Smooth muscle cell (in vitro differentiated cells): Measurements from ENCODE around the gene DYNC1I2. TPM values are rescaled to one million over a fixed set of nuclear protein-coding genes. Genes with fewer than 3 reads are reported as not detected.

ENCODE experiments used
- DNase-seq: peaks from one replicate; lab custom pipeline; 2025; ENCODE audit not compliant: unreplicated experiment; lab: John Stamatoyannopoulos, UW
- H2AFZ ChIP-seq: fragments of 200-600 bp; sonication (generic); 2 replicates; pipeline ENCODE4 v1.6.0; 2016; ENCODE audit warnings: antibody characterized with exemption, low read depth, mild to moderate bottlenecking
- H3F3A ChIP-seq: fragments of 200-600 bp; sonication (generic); 2 replicates; pipeline ENCODE4 v1.6.0; 2017; ENCODE audit warnings: antibody characterized with exemption, low read depth
- H3K27ac ChIP-seq: fragments of 200-600 bp; sonication (generic); 2 replicates; pipeline ENCODE4 v1.5.1; 2016; ENCODE audit warnings: low read depth, mild to moderate bottlenecking
- H3K27me3 ChIP-seq: fragments of 200-600 bp; sonication (generic); 2 replicates; pipeline ENCODE4 v1.6.1; 2016; ENCODE audit warnings: low read depth, mild to moderate bottlenecking
- H3K36me3 ChIP-seq: fragments of 200-600 bp; sonication (generic); 2 replicates; pipeline ENCODE4 v1.5.1; 2016; ENCODE audit warnings: low read depth
- H3K4me1 ChIP-seq: fragments of 200-600 bp; sonication (generic); 2 replicates; pipeline ENCODE4 v1.5.1; 2016; ENCODE audit warnings: low read depth
- H3K4me2 ChIP-seq: fragments of 200-600 bp; sonication (generic); 2 replicates; pipeline ENCODE4 v1.6.0; 2016; ENCODE audit warnings: mild to moderate bottlenecking
- H3K4me3 ChIP-seq: fragments of 200-600 bp; sonication (generic); 2 replicates; pipeline ENCODE4 v1.5.1; 2016; ENCODE audit warnings: mild to moderate bottlenecking
- H3K79me2 ChIP-seq: fragments of 200-600 bp; sonication (generic); 2 replicates; pipeline ENCODE4 v1.6.0; 2016; ENCODE audit warnings: low read depth, mild to moderate bottlenecking
- H3K9ac ChIP-seq: fragments of 200-600 bp; sonication (generic); 2 replicates; pipeline ENCODE4 v1.6.0; 2016; ENCODE audit warnings: low read depth
- H3K9me3 ChIP-seq: fragments of 200-600 bp; sonication (generic); replicated peaks from 2 replicates; pipeline ENCODE4 v1.5.1; 2016; ENCODE audit warnings: low read depth
- H4K20me1 ChIP-seq: fragments of 200-600 bp; sonication (generic); 2 replicates; pipeline ENCODE4 v1.6.0; 2016; ENCODE audit warnings: low read depth
- CTCF ChIP-seq: fragments of 200-600 bp; sonication (generic); IDR thresholded peaks from 2 replicates; pipeline ENCODE4 v1.5.1; 2017; ENCODE audit warnings: borderline replicate concordance, mild to moderate bottlenecking, antibody characterized with exemption; ENCODE audit not compliant: insufficient read depth, poor library complexity, severe bottlenecking
- WGBS: methylation state at CpG from one replicate; pipeline ENCODE4 v1.1.7; 2016; ENCODE audit warnings: low lambda C conversion rate; 5-methylcytosine and 5-hydroxymethylcytosine counted together
- polyA plus RNA-seq: library from polyadenylated mRNA; unstranded; fragments of >200 nt; fragmentation: Nextera tagmentation; extraction: Ambion mirVana; gene quantifications from 2 replicates; pipeline ENCODE4 v1.2.1, GENCODE V29; 2016
- total RNA-seq: library from RNA; depleted of rRNA; stranded (reverse); fragments of >200 nt; gene quantifications from 2 replicates; pipeline ENCODE4 v1.2.3, GENCODE V29; 2014

The DYNC1I2 gene
- total and polyA plus RNA-seq, 2 experiments from 2014 or later = 66.1 to 236 TPM

GRCh38 chr2:171728989-171729951, 42.0 kb downstream of the DYNC1I2 start:
- peaks cover 24% of the 10 kb centered on the region for H3K36me3 ChIP-seq
- TF ChIP-seq CTCF = no peak

GRCh38 chr2:171729952-171730317, 42.7 kb downstream of the DYNC1I2 start:
- H3K9me3 ChIP-seq = no peaks in the 10 kb centered on the region
- no peaks in the 10 kb centered on the region for H3K4me1 ChIP-seq
- no peak overlapping the region for H3K4me2 ChIP-seq
- H3K9ac ChIP-seq = no peak overlapping the region
- TF ChIP-seq CTCF = no peak
- 89% methylated on average over 3 of the region's 3 CpGs for WGBS
- no peak overlapping the region for H2AFZ ChIP-seq
- peaks cover 24% of the 10 kb centered on the region for H3K36me3 ChIP-seq
- no peaks in the 10 kb centered on the region for H3K27me3 ChIP-seq
- no peaks in the 10 kb centered on the region for H3F3A ChIP-seq
- H3K4me3 ChIP-seq = no peak overlapping the region
- no peak overlapping the region for H3K27ac ChIP-seq
- H3K79me2 ChIP-seq = no peaks in the 10 kb centered on the region
- DNase-seq = no peak
- H4K20me1 ChIP-seq = peaks cover 14% of the 10 kb centered on the region

More at GRCh38 chr2:171728989-171729951, 42.0 kb downstream of the DYNC1I2 start:
- Histone ChIP-seq H3K4me3 (no peak overlapping the region), H3K9me3 (no peaks in the 10 kb centered on the region), H3F3A (no peaks in the 10 kb centered on the region), H3K79me2 (no peaks in the 10 kb centered on the region), H3K4me2 (no peak overlapping the region), H3K27me3 (no peaks in the 10 kb centered on the region), H3K9ac (no peak overlapping the region), H3K4me1 (peaks cover 5% of the 10 kb centered on the region), H2AFZ (no peak overlapping the region), H4K20me1 (peaks cover 21% of the 10 kb centered on the region), H3K27ac (no peak overlapping the region)
- DNase-seq = no peak
- 95% methylated on average over 3 of the region's 3 CpGs for WGBS

GRCh38 chr2:171735991-171736710, 48.9 kb downstream of the DYNC1I2 start:
- H3K4me2 ChIP-seq = no peak overlapping the region
- H3K9ac ChIP-seq = no peak overlapping the region
- H3K27me3 ChIP-seq = no peaks in the 10 kb centered on the region

More at GRCh38 chr2:171735991-171736710, 48.9 kb downstream of the DYNC1I2 start:
- Histone ChIP-seq H3K27ac (no peak overlapping the region), H4K20me1 (peaks cover 19% of the 10 kb centered on the region), H3K4me3 (no peak overlapping the region), H3K9me3 (no peaks in the 10 kb centered on the region), H2AFZ (no peak overlapping the region), H3F3A (no peaks in the 10 kb centered on the region), H3K36me3 (peaks cover 8% of the 10 kb centered on the region), H3K79me2 (no peaks in the 10 kb centered on the region), H3K4me1 (no peaks in the 10 kb centered on the region)
- DNase-seq = no peak
- no peak for TF ChIP-seq CTCF
- 97% methylated on average over 4 of the region's 4 CpGs for WGBS
